AG10803 (cell line): ENCODE results near the gene GRK2.
"Not testable (repeated sequence)": the region's sequence is repeated elsewhere in the genome, so short reads cannot be mapped to it uniquely, and the experiment has no call there.

Source experiments
- DNase-seq: peaks from one replicate; pipeline ENCODE4 v3.0.0; 2010; ENCODE audit warnings: low read depth
- H3K4me3 ChIP-seq: 2 replicates; pipeline ENCODE4 v1.5.1; 2011; ENCODE audit warnings: mild to moderate bottlenecking, low read length, control low read depth
- TF ChIP-seq, protein P1 (sequence below): conservative IDR thresholded peaks from 2 replicates; pipeline ENCODE4 v1.5.1; 2011; ENCODE audit warnings: mild to moderate bottlenecking, low read length, control low read depth, inconsistent platforms

GRK2 gene

GRCh38 chr11:67317888-67318555 lies 51.7 kb downstream of the GRK2 start:
- TF ChIP-seq, protein P1, sequence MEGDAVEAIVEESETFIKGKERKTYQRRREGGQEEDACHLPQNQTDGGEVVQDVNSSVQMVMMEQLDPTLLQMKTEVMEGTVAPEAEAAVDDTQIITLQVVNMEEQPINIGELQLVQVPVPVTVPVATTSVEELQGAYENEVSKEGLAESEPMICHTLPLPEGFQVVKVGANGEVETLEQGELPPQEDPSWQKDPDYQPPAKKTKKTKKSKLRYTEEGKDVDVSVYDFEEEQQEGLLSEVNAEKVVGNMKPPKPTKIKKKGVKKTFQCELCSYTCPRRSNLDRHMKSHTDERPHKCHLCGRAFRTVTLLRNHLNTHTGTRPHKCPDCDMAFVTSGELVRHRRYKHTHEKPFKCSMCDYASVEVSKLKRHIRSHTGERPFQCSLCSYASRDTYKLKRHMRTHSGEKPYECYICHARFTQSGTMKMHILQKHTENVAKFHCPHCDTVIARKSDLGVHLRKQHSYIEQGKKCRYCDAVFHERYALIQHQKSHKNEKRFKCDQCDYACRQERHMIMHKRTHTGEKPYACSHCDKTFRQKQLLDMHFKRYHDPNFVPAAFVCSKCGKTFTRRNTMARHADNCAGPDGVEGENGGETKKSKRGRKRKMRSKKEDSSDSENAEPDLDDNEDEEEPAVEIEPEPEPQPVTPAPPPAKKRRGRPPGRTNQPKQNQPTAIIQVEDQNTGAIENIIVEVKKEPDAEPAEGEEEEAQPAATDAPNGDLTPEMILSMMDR = no peak
- H3K4me3 ChIP-seq = peak overlapping the region; percentile 95
- no peak for DNase-seq

GRCh38 chr11:67318876-67319275 lies 52.6 kb downstream of the GRK2 start:
- H3K4me3 ChIP-seq = peak overlapping the region; percentile 95; the same call in 1 of the 2 replicates
- not testable (repeated sequence) for DNase-seq

- H3K4me3 ChIP-seq = no peak overlapping the region
- peak; percentile 40 for DNase-seq
- TF ChIP-seq, protein P1 = no peak
These were observed 53.7 kb downstream of the GRK2 start for GRCh38 chr11:67320011-67320410.

DNA sequence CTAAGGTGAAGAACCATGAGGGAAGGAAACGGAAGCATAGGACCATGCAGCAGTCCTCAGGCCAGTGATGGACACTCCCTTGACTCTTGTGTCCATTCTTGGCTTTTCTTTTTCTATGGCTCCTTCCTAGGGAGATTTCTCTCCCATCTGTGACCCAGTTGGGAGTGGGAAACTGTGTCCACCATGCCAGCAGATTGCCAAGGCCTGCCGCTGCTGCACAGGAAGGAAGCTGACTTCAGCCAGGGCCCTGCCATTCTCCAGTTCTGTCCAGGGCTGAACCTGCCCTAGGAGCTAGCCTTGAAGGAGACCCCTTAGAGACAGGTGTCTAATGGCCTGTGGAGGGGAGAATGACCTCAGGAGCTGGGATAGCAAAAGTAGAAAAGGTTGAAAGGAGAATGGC lies 54.4 kb downstream of the GRK2 start:
- TF ChIP-seq, protein P1 = no peak
- no peak overlapping the region for H3K4me3 ChIP-seq
- DNase-seq = no peak

- no peak for DNase-seq
- no peak overlapping the region for H3K4me3 ChIP-seq
- TF ChIP-seq, protein P1 = no peak
These were observed 55.1 kb downstream of the GRK2 start for GRCh38 chr11:67321313-67321871.

DNA sequence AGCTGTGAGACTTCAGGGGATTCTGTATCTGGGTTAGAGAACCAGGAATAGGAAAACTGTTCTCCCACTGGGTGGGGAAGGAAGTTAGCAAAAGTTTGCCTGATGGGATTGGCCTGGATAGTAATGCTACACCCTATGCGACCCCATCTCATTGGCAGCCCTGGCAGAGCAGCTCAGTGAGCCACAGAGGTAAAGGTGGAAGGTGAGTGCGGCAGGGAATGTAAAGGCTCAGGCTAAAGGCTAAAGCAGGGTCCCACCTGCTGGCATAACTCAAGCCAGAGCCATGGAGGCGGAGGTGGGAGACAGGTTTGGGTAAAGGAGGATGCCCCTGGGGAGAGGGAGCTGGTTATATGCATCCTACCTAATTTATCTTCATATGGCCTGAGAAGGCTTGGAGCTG lies 55.8 kb downstream of the GRK2 start:
- TF ChIP-seq, protein P1 = no peak
- no peak overlapping the region for H3K4me3 ChIP-seq
- DNase-seq = no peak

GRCh38 chr11:67323526-67323925 lies 57.3 kb downstream of the GRK2 start:
- TF ChIP-seq, protein P1 = no peak
- no peak for DNase-seq
- H3K4me3 ChIP-seq = no peak overlapping the region
